Parathyroid adenoma (tissue), 2 donors: ENCODE data around the gene BORCS5.

ENCODE experiments used
- H2AFZ ChIP-seq: fragments of 300-600 bp; sonication (generic); one replicate; pipeline ENCODE4 v1.7.0; 2017; ENCODE audit warnings: antibody characterized with exemption, mild to moderate bottlenecking
- H3K27ac ChIP-seq: fragments of 300-600 bp; sonication (generic); one replicate; pipeline ENCODE4 v1.7.0; 2017
- H3K27me3 ChIP-seq: fragments of 300-600 bp; sonication (generic); one replicate; pipeline ENCODE4 v1.7.0; 2017; ENCODE audit warnings: low read length; ENCODE audit not compliant: control insufficient read depth, insufficient read depth
- H3K36me3 ChIP-seq: fragments of 300-600 bp; sonication (generic); one replicate; pipeline ENCODE4 v1.7.0; 2017; ENCODE audit warnings: low read length; ENCODE audit not compliant: control insufficient read depth, insufficient read depth
- H3K4me1 ChIP-seq: fragments of 300-600 bp; sonication (generic); one replicate; pipeline ENCODE4 v1.7.0; 2017; ENCODE audit warnings: control low read depth
- H3K4me2 ChIP-seq: fragments of 300-600 bp; sonication (generic); one replicate; pipeline ENCODE4 v1.7.0; 2017; ENCODE audit warnings: low read length
- H3K4me3 ChIP-seq: fragments of 300-600 bp; sonication (generic); one replicate; pipeline ENCODE4 v1.7.0; 2017; ENCODE audit warnings: low read depth, low read length
- H3K79me2 ChIP-seq: fragments of 300-600 bp; sonication (generic); one replicate; pipeline ENCODE4 v1.7.0; 2017; ENCODE audit warnings: control low read depth
- H3K9ac ChIP-seq: fragments of 300-600 bp; sonication (generic); one replicate; pipeline ENCODE4 v1.7.0; 2017; ENCODE audit warnings: mild to moderate bottlenecking
- H3K9me3 ChIP-seq: fragments of 300-600 bp; sonication (generic); one replicate; pipeline ENCODE4 v1.7.0; 2017; ENCODE audit warnings: low read length; ENCODE audit not compliant: control insufficient read depth
- CTCF ChIP-seq: fragments of 300-600 bp; sonication (generic); IDR thresholded peaks from one replicate; pipeline ENCODE4 v1.7.0; 2017; ENCODE audit warnings: antibody characterized with exemption, mild to moderate bottlenecking
- donor health status: primary hyperparathyroidism.

Gene BORCS5

GRCh38 chr12:12483438-12483837 is 126.6 kb downstream of the BORCS5 start:
- Histone ChIP-seq H3K9ac (no peak overlapping the region), H3K9me3 (no peaks in the 10 kb centered on the region), H3K36me3 (no peaks in the 10 kb centered on the region), H3K27me3 (no peaks in the 10 kb centered on the region), H3K4me2 (no peak overlapping the region), H3K27ac (no peak overlapping the region), H2AFZ (no peak overlapping the region), H3K79me2 (no peaks in the 10 kb centered on the region), H3K4me1 (no peaks in the 10 kb centered on the region), H3K4me3 (no peak overlapping the region)
- no peak for TF ChIP-seq CTCF

- Histone ChIP-seq H3K27ac (no peak overlapping the region), H3K4me1 (peaks cover 7% of the 10 kb centered on the region), H3K4me3 (no peak overlapping the region), H3K9me3 (no peaks in the 10 kb centered on the region), H3K4me2 (no peak overlapping the region), H3K9ac (no peak overlapping the region), H3K36me3 (no peaks in the 10 kb centered on the region), H3K27me3 (no peaks in the 10 kb centered on the region), H2AFZ (no peak overlapping the region), H3K79me2 (peaks cover 2% of the 10 kb centered on the region)
- TF ChIP-seq CTCF, result no peak
Measured at GRCh38 chr12:12486661-12487240, 129.9 kb downstream of the BORCS5 start.

GRCh38 chr12:12487490-12487889 is 130.6 kb downstream of the BORCS5 start:
- no peak for TF ChIP-seq CTCF
- Histone ChIP-seq H2AFZ (no peak overlapping the region), H3K4me1 (peaks cover 7% of the 10 kb centered on the region), H3K9me3 (no peaks in the 10 kb centered on the region), H3K27ac (no peak overlapping the region), H3K27me3 (no peaks in the 10 kb centered on the region), H3K36me3 (no peaks in the 10 kb centered on the region), H3K9ac (no peak overlapping the region), H3K4me2 (no peak overlapping the region), H3K4me3 (no peak overlapping the region), H3K79me2 (peaks cover 4% of the 10 kb centered on the region)

- no peak overlapping the region for H3K27ac ChIP-seq
Measured at GRCh38 chr12:12488296-12488695, 131.4 kb downstream of the BORCS5 start.

More at GRCh38 chr12:12488296-12488695, 131.4 kb downstream of the BORCS5 start:
- H3K36me3 ChIP-seq, result no peaks in the 10 kb centered on the region
- no peak overlapping the region for H3K9ac ChIP-seq
- H3K9me3 ChIP-seq, result no peaks in the 10 kb centered on the region
- H3K4me3 ChIP-seq, result no peak overlapping the region
- H3K27me3 ChIP-seq, result no peaks in the 10 kb centered on the region
- peaks cover 8% of the 10 kb centered on the region for H3K79me2 ChIP-seq
- H3K4me2 ChIP-seq, result no peak overlapping the region
- H3K4me1 ChIP-seq, result peaks cover 7% of the 10 kb centered on the region
- TF ChIP-seq CTCF, result no peak
- no peak overlapping the region for H2AFZ ChIP-seq
